Femur (tissue), 1 donor: ENCODE measurements around the gene TTC23.

Experiments
- DNase-seq: peaks from one replicate; pipeline ENCODE4 v3.0.0-alpha.2; 2017

The TTC23 gene

DNA sequence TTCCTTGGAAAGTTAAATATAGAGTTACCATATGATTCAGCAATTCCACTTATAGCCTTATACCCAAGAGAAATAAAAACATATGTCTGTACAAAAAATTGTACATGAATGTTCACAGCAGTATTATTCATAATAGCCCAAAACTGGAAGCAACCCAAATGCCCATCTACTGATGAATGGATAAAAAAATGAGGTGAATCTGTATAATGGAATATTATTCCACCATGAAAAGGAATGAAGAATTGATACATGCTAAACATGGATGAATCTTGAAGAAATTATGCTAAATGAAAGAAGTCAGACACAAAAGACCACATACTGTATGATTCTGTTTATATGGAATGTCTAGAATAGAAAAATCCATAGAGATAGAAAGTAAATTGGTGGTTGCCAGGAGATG is 61.4 kb downstream of the TTC23 start:
- no peak for DNase-seq

DNA sequence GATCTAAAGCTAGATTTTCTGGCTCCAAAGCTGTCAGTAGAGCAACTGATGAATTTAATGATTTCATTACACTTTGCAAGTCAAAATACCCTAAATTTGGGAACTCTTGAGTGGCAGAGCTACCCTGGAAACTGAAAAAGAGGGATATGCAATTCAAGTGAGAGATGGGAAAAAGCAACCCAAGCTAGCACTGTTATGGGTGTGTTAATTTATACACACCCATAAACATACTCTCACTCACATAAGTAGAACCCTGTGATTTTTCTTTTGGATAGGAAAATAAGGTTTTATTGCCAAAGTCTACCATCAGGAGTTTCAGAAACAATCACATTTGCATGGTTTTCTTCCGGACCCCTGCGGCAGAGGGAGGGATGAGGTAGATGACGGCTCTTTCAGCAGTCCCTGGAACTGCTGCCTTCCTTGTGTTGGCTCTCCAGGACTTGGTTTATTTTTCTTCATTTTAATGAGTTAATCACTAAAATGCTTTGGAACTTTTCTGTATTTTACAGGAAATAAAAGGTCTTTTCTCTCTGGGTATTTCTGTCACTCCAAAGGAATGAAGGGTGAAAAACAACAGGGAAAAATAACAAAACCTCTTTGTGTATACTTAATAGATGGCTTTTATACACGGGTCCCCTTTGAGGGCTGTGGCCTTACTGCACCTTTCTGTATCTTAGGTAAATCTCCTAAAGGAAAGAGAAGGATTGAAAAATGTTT is 63.8 kb downstream of the TTC23 start:
- DNase-seq = no peak

DNA sequence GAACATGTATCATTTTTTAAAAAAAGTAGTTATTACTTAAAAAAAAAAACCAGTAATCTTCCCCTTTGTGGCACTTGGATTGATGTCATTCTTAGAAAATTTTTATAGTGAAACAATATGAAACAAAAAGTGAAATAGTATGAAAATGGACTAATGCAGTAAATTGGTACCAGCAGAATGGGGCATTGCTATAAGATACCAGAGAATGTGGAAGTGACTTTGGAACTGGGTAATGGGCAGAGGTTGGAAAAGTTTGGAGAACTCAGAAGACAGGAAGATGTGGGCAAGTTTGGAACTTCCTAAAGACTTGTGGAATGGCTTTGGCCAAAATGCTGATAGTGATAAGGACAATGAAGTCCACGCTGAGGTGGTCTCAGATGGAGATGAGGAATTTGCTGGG is 66.6 kb downstream of the TTC23 start:
- DNase-seq = no peak

- DNase-seq = no peak
Observed at GRCh38 chr15:99181545-99181971, 67.8 kb downstream of the TTC23 start.

- no peak for DNase-seq
Observed at GRCh38 chr15:99180964-99181306, 68.4 kb downstream of the TTC23 start.

DNA sequence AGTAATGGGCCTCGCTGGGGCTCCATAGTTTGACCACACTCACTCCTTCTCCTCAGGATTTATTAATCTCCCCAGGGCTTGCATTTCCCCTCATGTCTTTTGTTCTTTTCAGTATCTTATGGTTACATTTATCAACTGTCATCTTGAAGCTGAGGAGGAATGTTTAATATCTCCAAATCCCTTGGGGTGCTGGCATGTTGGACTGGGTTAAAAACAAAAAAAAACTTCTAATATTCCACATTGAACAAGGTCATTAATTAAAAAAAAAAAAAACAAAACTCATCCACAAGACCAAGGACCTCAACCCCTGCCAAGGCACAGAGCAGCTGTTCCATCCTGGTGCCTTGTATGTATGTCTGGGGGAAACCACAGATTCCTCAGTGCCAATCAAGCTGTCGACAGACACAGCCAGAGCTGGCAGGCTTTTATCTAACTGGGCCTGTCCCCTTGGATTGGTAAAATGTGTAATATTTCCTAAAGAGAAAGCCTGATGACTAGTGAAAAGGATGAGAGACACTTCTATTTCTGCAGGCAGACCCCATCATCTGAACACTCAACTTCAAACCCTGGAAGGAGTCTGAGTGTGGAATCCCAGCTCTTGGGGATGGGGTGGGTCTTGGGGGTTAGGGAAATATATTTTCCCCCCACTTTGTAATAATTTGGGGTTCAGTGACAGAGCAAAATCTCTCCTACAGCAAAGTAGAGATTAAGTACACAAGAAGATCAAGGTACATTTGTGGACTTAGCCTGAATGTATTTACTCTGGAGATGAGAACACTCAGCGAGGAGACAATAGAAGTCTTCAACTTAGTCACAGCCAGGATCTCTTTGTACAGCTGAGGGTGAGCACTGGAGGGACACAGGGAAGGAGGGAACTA is 69.1 kb downstream of the TTC23 start:
- DNase-seq = no peak

DNA sequence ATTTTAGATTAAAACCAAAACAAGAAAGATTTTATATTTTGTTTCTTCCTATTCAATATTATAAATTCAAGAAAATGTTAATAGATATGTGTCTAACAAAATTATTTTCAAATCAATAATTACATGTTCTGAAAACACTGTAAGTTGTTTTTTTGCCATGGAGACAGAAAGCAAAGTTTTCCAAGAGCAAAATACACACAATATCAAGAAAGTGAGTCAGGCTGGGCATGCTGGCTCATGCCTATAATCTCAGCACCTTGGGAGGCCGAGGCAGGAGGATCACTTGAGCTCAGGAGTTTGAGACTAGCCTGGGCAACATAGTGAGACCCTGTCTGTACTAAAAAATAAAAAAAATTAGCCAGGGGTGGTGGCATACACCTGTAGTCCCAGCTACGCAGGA is 71.7 kb downstream of the TTC23 start:
- DNase-seq = no peak

- no peak for DNase-seq
Observed at GRCh38 chr15:99176757-99177156, 72.6 kb downstream of the TTC23 start.

GRCh38 chr15:99174567-99175395 is 74.6 kb downstream of the TTC23 start:
- DNase-seq = no peak

DNA sequence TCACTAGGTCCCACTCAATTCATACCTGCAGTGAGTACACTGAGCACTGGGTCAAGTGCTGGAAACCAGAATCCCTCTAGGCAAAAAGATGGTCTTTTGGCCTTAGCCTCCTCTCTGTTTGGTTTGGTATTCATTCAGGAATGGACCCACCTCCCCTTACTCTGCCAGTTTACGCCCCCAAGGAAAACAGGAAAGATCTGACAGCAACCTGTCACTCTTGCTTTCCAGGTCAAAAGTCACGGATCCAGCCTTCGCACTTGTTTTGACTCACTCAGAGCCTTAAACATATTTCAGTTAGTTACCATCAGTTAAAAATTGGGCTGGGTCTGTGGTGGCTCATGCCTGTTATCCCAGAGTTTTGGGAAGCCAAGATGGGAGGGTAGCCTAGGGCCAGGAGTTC is 76.4 kb downstream of the TTC23 start:
- DNase-seq = no peak

DNA sequence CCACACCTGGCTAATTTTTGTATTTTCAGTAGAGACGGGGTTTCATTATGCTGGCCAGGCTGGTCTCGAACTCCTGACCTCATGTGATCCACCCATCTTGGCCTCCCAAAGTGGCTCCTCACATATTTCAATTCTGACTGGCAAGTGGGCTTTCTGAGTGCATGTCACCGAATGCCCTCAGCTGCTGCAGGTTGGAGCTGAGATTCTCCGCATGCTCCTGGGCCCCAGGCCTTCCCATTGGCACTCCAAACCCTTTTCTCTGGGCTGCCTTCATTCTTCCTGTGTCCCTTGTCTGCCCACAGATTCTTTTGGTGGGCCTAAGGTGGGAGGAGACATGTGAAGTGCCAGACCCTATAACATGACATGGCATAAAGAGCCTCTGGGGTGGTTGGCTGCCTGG is 77.2 kb downstream of the TTC23 start:
- no peak for DNase-seq

GRCh38 chr15:99170476-99171065 is 78.8 kb downstream of the TTC23 start:
- no peak for DNase-seq

GRCh38 chr15:99169769-99170311 is 79.5 kb downstream of the TTC23 start:
- no peak for DNase-seq

DNA sequence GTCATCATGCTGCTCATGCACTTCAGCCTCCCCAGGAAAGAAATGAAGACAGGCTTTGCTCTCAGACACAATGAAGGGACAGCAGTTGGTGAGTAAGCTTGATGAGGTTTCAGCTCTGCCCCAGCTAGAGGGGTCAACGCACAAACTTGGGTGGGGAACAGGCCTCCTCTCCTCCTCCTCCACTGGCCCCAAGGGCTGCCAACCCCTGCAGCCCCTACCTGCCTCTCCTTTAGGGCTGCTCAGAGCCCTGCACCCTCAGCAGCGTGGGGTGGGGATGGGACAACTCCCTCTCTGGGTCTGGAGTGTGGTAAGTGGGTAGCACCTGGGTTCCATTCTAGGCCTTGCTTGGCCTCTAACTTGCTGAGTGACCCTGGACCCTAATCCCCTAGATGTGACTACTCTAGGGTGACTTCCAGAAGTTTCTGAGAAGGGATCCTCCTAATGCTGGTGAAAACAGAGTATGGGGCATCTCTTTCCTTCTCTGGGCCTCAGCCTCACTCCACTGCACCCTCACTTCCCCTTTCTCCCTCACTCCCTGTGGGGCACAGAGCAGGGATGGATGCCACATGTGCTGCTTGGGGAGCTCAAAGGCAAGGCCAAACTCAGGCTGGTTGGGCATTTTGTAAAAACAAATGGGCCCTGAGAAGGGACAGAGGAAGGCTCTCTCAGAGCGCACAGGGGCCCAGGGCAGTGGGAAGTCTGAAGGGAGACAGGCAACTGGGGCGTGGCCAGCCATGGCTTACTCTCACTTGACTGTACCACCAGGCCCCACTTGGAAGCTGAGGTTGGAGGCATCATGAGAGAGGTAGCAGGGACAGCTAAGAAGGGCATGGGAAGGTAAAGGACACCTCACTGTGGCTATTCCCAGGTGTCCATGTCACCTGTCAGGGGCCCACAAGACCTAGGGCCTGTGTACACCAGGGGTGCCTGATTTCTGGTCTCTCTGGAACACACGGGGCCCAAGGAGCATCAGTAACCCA is 80.5 kb downstream of the TTC23 start:
- DNase-seq = no peak

DNA sequence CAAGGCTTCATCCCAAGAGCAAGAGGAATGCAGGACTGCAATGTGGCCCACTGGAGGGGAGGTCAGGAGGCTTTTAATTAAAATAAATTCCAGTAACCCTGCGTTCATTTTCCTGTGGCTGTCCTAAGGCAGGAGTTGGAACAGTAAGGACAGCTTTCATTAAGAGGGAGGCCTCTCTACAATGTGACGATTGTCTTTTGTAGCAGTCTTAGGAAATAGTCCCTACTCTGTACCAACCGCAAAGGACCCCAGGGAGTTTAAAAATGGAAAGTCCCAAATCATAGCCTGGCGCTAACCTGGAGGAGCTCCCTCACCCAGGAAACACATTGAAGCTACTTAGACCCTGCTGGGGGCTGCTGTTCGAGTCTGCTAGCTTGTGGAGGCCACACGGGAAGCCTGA is 81.7 kb downstream of the TTC23 start:
- no peak for DNase-seq

- no peak for DNase-seq
Observed at GRCh38 chr15:99167201-99167600, 82.2 kb downstream of the TTC23 start.

- DNase-seq = no peak
Observed at GRCh38 chr15:99165956-99166689, 83.3 kb downstream of the TTC23 start.

DNA sequence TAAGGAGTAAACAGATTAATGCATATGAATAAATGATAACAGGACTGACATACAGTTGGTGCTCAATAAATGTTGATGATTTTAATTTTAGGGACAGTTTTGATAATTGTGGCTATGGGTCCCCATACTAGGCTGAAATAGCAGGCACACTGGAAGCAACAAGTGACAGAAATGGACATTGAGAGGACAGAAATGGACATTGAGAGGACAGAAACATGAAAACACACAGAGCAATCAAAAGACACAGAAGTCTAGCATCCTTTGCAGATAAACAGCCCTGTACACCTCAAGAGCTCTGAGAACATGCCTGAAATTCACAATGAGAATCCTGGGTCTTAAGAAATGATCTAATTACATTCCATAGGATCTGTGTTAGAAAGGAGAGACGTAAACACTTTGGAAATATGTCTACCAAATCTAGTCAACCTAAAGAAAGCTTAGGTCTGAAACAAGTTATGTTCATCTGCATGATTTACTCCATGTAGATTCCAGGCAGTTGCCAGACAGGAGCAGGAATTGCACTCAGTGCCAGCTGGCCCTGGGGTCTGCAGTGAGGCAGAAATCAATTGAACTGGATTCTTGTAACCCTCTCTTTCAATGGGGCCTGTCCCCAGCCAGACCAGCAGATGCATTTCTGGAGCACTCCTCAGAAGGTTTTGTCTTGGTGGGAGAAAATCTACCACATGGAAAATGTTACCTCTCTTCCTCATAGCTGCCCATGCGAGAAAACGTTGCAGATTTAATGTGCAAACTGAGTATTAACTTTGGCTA is 84.2 kb downstream of the TTC23 start:
- no peak for DNase-seq

- no peak for DNase-seq
Observed at GRCh38 chr15:99164119-99164518, 85.3 kb downstream of the TTC23 start.
